Measurements from ENCODE around the gene ITCH. TPM values are rescaled to one million over a fixed set of nuclear protein-coding genes. Genes with fewer than 3 reads are reported as not detected.

The ITCH gene
- total and polyA plus RNA-seq, 2 experiments from 2014 or later: 14.3 to 39.2 TPM

GRCh38 chr20:34538671-34539123, 175.6 kb downstream of the ITCH start:
- no peaks in the 10 kb centered on the region for H3K9me3 ChIP-seq (ENCODE audit: low read depth)
- TF ChIP-seq CTCF (IDR thresholded peaks at IDR 0.05; ENCODE audit: low read depth, low read length): peak; percentile 91
- peak overlapping the region; percentile 8 for H3K27ac ChIP-seq
- peak; percentile 49 to 76 for DNase-seq (ENCODE audit: low read depth in 1 of 2, low spot score in 1 of 2)
- no peaks in the 10 kb centered on the region for H3K27me3 ChIP-seq
- no peak overlapping the region for H3K4me3 ChIP-seq
- peaks cover 5% of the 10 kb centered on the region for H3K4me1 ChIP-seq (ENCODE audit: low read depth)
- H3K36me3 ChIP-seq: peaks cover 30% of the 10 kb centered on the region

DNA sequence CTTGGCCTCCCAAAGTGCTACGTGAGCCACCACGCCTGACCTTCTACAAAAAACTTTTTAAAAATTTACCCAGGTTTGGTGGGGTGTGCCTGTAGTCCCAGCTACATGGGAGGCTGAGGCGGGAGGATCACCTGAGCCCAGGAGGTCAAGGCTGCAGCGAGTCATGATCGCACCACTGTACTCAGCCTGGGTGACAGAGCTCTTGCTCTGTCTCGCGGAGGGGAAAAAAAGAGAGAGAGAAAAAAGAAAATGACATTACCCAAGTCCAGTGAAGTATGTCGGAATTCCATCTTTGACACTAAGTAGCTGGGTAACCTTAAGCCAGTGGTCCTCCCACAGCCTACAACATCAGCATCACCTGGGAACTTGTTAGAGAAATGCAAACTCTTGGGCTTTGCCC, 176.7 kb downstream of the ITCH start:
- no peak for TF ChIP-seq CTCF (IDR thresholded peaks at IDR 0.05; ENCODE audit: low read depth, low read length)
- Histone ChIP-seq H3K27ac (no peak overlapping the region), H3K27me3 (no peaks in the 10 kb centered on the region), H3K4me1 (ENCODE audit: low read depth) (peaks cover 15% of the 10 kb centered on the region), H3K4me3 (no peak overlapping the region), H3K36me3 (peaks cover 24% of the 10 kb centered on the region), H3K9me3 (ENCODE audit: low read depth) (no peaks in the 10 kb centered on the region)
- DNase-seq (ENCODE audit: low read depth in 1 of 2, low spot score in 1 of 2): no peak

GRCh38 chr20:34540596-34541263, 177.7 kb downstream of the ITCH start:
- H3K27me3 ChIP-seq: no peaks in the 10 kb centered on the region
- H3K4me3 ChIP-seq: no peak overlapping the region
- H3K4me1 ChIP-seq (ENCODE audit: low read depth): peaks cover 18% of the 10 kb centered on the region
- H3K36me3 ChIP-seq: peaks cover 15% of the 10 kb centered on the region
- no peak overlapping the region for H3K27ac ChIP-seq
- TF ChIP-seq CTCF (IDR thresholded peaks at IDR 0.05; ENCODE audit: low read depth, low read length): no peak
- no peak for DNase-seq (ENCODE audit: low read depth in 1 of 2, low spot score in 1 of 2)
- no peaks in the 10 kb centered on the region for H3K9me3 ChIP-seq (ENCODE audit: low read depth)

DNA sequence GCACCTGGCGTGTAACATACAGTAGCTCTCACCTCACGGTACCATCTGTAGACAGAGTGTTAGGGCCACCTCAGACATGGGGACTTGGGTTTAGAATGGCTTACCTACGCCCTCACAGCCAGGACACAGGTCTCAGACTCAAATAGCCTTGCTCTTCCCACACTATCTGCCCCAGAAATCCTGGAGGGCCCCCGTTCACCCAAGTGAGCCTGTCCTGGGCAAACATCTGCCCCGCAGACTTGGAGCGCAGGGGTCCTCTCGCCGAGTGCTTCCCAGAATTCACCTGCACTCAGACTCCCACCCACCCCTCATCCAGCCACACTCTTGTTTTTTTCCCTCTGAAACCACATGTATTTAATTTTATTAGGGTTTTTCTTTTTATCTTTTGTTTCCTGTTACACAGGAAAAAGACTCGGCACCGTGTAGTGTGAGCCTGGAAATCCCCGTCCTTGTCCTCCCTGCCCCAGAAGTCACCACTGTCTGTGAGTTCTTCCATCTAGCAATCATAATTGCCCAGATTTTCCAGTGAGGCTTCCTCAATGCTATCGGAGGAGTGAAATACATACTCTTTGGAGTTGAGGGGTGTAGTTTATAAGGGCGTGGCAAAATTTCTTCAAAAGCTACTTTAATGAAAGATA, 178.3 kb downstream of the ITCH start:
- no peak for DNase-seq (ENCODE audit: low read depth in 1 of 2, low spot score in 1 of 2)
- Histone ChIP-seq H3K27ac (no peak overlapping the region), H3K4me1 (ENCODE audit: low read depth) (peaks cover 18% of the 10 kb centered on the region), H3K9me3 (ENCODE audit: low read depth) (no peaks in the 10 kb centered on the region), H3K27me3 (no peaks in the 10 kb centered on the region), H3K4me3 (no peak overlapping the region), H3K36me3 (peaks cover 9% of the 10 kb centered on the region)
- TF ChIP-seq CTCF (IDR thresholded peaks at IDR 0.05; ENCODE audit: low read depth, low read length): no peak

DNA sequence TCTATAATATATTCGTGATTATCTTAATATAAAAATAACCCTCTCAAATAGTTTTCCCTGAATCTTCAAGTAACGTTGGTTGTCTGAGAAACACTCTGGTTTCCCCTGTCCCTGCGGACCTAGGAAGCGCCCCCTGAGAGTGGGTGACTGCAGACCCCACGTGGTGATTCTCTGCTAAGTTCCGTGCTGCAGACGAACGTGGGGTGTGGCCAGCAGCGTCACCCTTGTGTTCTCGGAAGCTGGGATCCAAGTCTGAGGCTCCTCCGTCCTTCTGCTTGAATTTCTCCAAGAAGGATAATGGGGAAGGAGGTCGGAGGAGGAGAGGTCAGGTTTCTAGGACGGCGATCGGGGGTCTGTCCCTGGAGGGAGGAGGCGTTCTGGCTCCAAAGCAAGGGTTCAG, 178.8 kb downstream of the ITCH start:
- H3K36me3 ChIP-seq: peaks cover 9% of the 10 kb centered on the region
- DNase-seq (ENCODE audit: low read depth in 1 of 2, low spot score in 1 of 2): no peak
- no peaks in the 10 kb centered on the region for H3K27me3 ChIP-seq
- peaks cover 18% of the 10 kb centered on the region for H3K4me1 ChIP-seq (ENCODE audit: low read depth)
- no peak overlapping the region for H3K27ac ChIP-seq
- H3K4me3 ChIP-seq: no peak overlapping the region
- H3K9me3 ChIP-seq (ENCODE audit: low read depth): no peaks in the 10 kb centered on the region
- TF ChIP-seq CTCF (IDR thresholded peaks at IDR 0.05; ENCODE audit: low read depth, low read length): no peak
